Colonic mucosa (tissue), 4 donors: ENCODE results near the gene CLDN24. TPM values are rescaled to one million over a fixed set of nuclear protein-coding genes. Genes with fewer than 3 reads are reported as not detected.

Experiments used
- DNase-seq: peaks from one replicate; pipeline ENCODE4 v3.0.0-alpha.2; 2020
- H3K27ac ChIP-seq: fragments of 200-600 bp; one replicate; pipeline ENCODE4 v1.8.0; 2021
- H3K27me3 ChIP-seq: fragments of 200-600 bp; one replicate; pipeline ENCODE4 v1.8.0; 2021
- H3K36me3 ChIP-seq: fragments of 200-600 bp; one replicate; pipeline ENCODE4 v1.8.0; 2021
- H3K4me1 ChIP-seq: fragments of 200-600 bp; one replicate; pipeline ENCODE4 v1.8.0; 2021; ENCODE audit warnings: mild to moderate bottlenecking
- H3K4me3 ChIP-seq: fragments of 200-600 bp; one replicate; pipeline ENCODE4 v1.8.0; 2021
- H3K9ac ChIP-seq, 2 donors: one replicate each; pipeline ENCODE4 v1.7.0; 2013; ENCODE audit warnings: control low read depth in 2 of 2, low read depth in 2 of 2, low read length in 2 of 2
- H3K9me3 ChIP-seq: fragments of 200-600 bp; one replicate; pipeline ENCODE4 v1.8.0; 2021
- intact Hi-C: fragments of 100-400 bp; cut with DNase I; formaldehyde crosslinking; loops from one replicate; pipeline ENCODE4 v1.14.1; 2022
- total RNA-seq, 2 donors: library from RNA; stranded (reverse); fragmentation: NEBNext Ultra II Directional in 1 of 2; extraction: Animal tissue kit (Norgen Biotek cat#: 25700) in 1 of 2; gene quantifications; one replicate each; pipeline ENCODE4 v1.2.1, GENCODE V29; 2021
- TF ChIP-seq, protein P1 (sequence below): fragments of 200-600 bp; IDR thresholded peaks from one replicate; pipeline ENCODE4 v1.8.0; 2022; ENCODE audit warnings: antibody characterized with exemption, mild to moderate bottlenecking
- donor health status: healthy.
- donor health status: DM: no; HTN: no; CAD: no.
- donor health status: DM: no; HTN: no; CAD: no.

Gene CLDN24
- total RNA-seq, 2 donors from 2014 or later: not detected

DNA sequence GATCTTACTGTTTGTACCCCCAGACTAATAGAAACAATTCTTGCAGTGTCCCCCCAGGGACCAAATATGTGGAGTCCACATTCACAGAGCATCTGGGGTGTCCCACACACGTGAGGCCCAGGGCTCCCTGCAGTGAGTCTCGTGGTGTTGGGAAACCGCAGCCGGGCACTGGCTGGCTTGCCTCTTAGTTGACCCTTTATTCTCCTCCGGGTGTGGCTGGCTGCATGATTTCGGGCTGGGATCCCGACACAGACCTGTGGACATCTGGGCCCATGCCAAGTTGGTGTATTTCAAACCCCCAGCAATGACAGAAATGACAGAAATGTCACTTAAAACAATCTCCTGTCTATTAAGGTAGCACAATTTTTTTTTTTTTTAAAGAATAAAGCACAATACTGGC is 15.6 kb upstream of the CLDN24 start:
- Histone ChIP-seq H3K27ac (no peak overlapping the region), H3K9ac (no peak overlapping the region), H3K4me3 (no peak overlapping the region), H3K4me1 (no peaks in the 10 kb centered on the region), H3K9me3 (no peaks in the 10 kb centered on the region), H3K36me3 (no peaks in the 10 kb centered on the region), H3K27me3 (no peaks in the 10 kb centered on the region)
- no peak for DNase-seq
- TF ChIP-seq, protein P1, sequence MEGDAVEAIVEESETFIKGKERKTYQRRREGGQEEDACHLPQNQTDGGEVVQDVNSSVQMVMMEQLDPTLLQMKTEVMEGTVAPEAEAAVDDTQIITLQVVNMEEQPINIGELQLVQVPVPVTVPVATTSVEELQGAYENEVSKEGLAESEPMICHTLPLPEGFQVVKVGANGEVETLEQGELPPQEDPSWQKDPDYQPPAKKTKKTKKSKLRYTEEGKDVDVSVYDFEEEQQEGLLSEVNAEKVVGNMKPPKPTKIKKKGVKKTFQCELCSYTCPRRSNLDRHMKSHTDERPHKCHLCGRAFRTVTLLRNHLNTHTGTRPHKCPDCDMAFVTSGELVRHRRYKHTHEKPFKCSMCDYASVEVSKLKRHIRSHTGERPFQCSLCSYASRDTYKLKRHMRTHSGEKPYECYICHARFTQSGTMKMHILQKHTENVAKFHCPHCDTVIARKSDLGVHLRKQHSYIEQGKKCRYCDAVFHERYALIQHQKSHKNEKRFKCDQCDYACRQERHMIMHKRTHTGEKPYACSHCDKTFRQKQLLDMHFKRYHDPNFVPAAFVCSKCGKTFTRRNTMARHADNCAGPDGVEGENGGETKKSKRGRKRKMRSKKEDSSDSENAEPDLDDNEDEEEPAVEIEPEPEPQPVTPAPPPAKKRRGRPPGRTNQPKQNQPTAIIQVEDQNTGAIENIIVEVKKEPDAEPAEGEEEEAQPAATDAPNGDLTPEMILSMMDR: no peak
- intact Hi-C loops: no loop called here

DNA sequence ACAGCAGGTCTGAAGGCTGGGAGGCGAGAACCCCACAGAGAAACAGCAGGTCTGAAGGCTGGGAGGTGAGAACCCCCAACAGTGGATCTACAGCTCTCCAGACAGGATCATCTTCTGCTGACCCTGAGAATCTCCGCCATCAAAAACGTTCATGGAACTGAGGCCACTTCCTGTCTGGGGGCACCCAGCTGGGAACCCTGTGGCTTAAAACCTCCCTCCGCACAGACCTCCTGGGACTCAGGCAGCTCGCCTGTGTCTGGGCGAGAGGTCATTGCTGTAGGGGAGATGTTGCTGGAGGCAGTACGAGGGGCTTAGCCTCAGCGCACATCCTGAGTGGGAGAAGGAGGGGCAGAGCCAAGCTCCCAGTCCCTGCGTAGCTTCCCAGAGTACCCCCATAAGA is 15.1 kb upstream of the CLDN24 start:
- no peaks in the 10 kb centered on the region for H3K9me3 ChIP-seq
- TF ChIP-seq, protein P1: no peak
- no peaks in the 10 kb centered on the region for H3K27me3 ChIP-seq
- no peaks in the 10 kb centered on the region for H3K36me3 ChIP-seq
- DNase-seq: no peak
- H3K9ac ChIP-seq: no peak overlapping the region
- no peak overlapping the region for H3K4me3 ChIP-seq
- intact Hi-C loops: no loop called here
- no peaks in the 10 kb centered on the region for H3K4me1 ChIP-seq
- H3K27ac ChIP-seq: no peak overlapping the region

DNA sequence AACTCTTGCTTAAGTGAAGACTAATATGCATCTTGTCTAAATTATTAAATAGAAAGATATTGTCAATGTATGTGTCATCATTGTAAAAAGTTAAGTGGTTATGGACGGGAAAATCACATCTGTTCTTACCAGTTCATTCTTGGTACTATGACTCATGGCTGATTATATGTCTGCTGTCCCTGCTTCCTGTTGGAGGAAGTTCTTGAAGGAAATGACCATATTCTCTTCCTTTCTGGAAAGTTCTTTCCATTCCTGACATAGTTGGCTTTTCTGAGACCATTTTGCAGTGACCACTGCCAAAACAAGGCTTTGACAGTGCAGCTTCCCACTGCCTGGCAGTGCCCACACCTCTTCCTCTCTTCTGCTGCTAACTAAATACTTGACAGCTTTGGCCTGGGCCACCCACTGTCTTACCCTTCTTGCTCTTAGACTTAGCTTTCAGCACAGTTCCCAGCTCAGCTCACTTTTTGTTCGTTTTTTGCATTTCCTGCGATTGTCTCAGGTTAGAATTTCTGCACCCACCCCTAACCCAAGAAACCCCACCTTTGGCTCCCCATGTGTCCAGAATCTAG is 13.2 kb upstream of the CLDN24 start:
- intact Hi-C loops: no loop called here
- no peak overlapping the region for H3K9ac ChIP-seq
- no peaks in the 10 kb centered on the region for H3K36me3 ChIP-seq
- H3K9me3 ChIP-seq: no peaks in the 10 kb centered on the region
- TF ChIP-seq, protein P1: no peak
- no peaks in the 10 kb centered on the region for H3K4me1 ChIP-seq
- no peaks in the 10 kb centered on the region for H3K27me3 ChIP-seq
- H3K4me3 ChIP-seq: no peak overlapping the region
- DNase-seq: no peak
- no peak overlapping the region for H3K27ac ChIP-seq

DNA sequence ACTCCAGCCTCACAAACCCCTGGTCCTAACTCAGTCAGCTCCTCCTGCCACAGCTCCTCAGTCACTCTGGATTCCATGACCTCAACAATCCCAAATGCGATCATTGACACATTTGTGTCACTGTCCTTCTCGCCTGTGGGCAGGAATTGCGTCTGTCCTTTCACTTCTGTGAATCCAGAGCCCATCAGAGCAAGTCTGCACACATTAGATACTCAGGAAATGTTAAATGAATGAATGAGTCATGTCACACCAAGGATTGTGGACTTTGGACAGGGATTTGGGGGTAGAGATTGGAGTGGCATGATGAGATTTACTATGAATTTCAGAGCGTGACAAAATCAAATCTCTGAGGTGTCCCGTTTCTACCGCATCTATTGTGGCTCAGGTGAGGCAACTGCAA is 11.8 kb upstream of the CLDN24 start:
- no peak for DNase-seq
- Histone ChIP-seq H3K4me3 (no peak overlapping the region), H3K27me3 (no peaks in the 10 kb centered on the region), H3K9me3 (no peaks in the 10 kb centered on the region), H3K9ac (no peak overlapping the region), H3K36me3 (no peaks in the 10 kb centered on the region), H3K27ac (no peak overlapping the region), H3K4me1 (no peaks in the 10 kb centered on the region)
- TF ChIP-seq, protein P1: no peak
- intact Hi-C loops: no loop called here

DNA sequence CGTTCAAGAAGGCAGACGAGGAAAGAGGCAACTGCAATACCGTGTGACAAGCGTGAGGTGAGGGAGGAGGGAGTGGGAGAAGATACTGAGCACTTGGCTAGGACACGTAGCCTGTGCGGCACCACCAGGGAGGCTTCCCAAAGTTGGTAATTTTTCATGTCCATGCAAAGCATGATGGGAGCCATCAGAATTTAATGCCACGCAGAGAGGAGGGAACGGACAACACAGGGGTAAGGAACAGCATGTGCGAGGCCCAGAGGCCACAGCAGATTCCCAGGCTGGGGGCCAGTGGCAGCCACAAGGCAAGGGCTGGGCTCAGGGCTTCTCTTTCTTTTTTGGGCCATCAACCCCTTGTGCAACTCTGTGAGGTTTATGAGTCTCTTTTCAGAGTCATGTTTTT is 11.0 kb upstream of the CLDN24 start:
- no peak for DNase-seq
- intact Hi-C loops: no loop called here
- H3K4me3 ChIP-seq: no peak overlapping the region
- no peak overlapping the region for H3K27ac ChIP-seq
- no peaks in the 10 kb centered on the region for H3K27me3 ChIP-seq
- no peaks in the 10 kb centered on the region for H3K4me1 ChIP-seq
- no peak overlapping the region for H3K9ac ChIP-seq
- no peaks in the 10 kb centered on the region for H3K36me3 ChIP-seq
- TF ChIP-seq, protein P1: no peak
- no peaks in the 10 kb centered on the region for H3K9me3 ChIP-seq
